ENCODE data around the gene GLYAT.

- TF ChIP-seq TAF1 (IDR thresholded peaks at IDR 0.05; ENCODE audit: low read depth) (no peak), EZH2 (IDR thresholded peaks at IDR 0.05; ENCODE audit: borderline replicate concordance, insufficient read depth, low read length, poor library complexity, severe bottlenecking) (no peak), CTCF (IDR thresholded peaks at IDR 0.05; ENCODE audit: poor library complexity, severe bottlenecking) (no peak), POLR2AphosphoS5 (IDR thresholded peaks at IDR 0.05) (no peak), MXI1 (conservative IDR thresholded peaks at IDR 0.05; ENCODE audit: poor library complexity, severe bottlenecking) (no peak), RAD21 (conservative IDR thresholded peaks at IDR 0.05) (no peak), REST (IDR thresholded peaks at IDR 0.05; ENCODE audit: borderline replicate concordance) (no peak), SMC3 (conservative IDR thresholded peaks at IDR 0.05; ENCODE audit: poor library complexity) (no peak), EP300 (conservative IDR thresholded peaks at IDR 0.05; ENCODE audit: poor library complexity, severe bottlenecking) (no peak)
Measured at GRCh38 chr11:58765078-58765477, 33.3 kb upstream of the GLYAT start.
